ENCODE data around the gene SMIM13. TPM values are rescaled to one million over a fixed set of nuclear protein-coding genes. Genes with fewer than 3 reads are reported as not detected.

SMIM13 gene
- polyA plus RNA-seq, 2 of the 4 experiments (the other 2 are of a cell fraction) = 12.7 to 12.8 TPM

- ATAC-seq (peak; percentile 92 to 93), FAIRE-seq (no peak), DNase-seq (ENCODE audit: low read depth in 1 of 2, low spot score in 1 of 2) (peak; percentile 84 to 93)
- peak overlapping the region; percentile 89 to 94 for H3K27ac ChIP-seq
- CTCF ChIA-PET = interaction anchor here (0.6 to 3.2 kb wide), 19 partner anchors 9 to 432 kb away, joined by 3 to 53 read pairs (median 5); no protein-coding TSS in a partner anchor
- POLR2A ChIA-PET = no interaction called here
- peaks cover 3% of the 10 kb centered on the region; the same call in 1 of the 3 replicates for H3K9me3 ChIP-seq
- peaks cover 36% of the 10 kb centered on the region for H3K4me1 ChIP-seq
- H3K4me2 ChIP-seq = peak overlapping the region; percentile 61
- 19% methylated on average over 10 of the region's 10 CpGs for WGBS (ENCODE audit: missing lambda C conversion rate)
- no peak overlapping the region for H3K4me3 ChIP-seq
- TF ChIP-seq CEBPB (IDR thresholded peaks at IDR 0.05) (peak; percentile 95 to 99), HDAC2 (IDR thresholded peaks at IDR 0.05) (no peak), FOXS1 (CRISPR knock-in tag; IDR thresholded peaks at IDR 0.05) (0 out of 2 replicates have a peak, but pooled peaks have one; percentile 62), PHF8 (IDR thresholded peaks at IDR 0.05; ENCODE audit: borderline replicate concordance, low read depth) (no peak), MAFK (IDR thresholded peaks at IDR 0.05; ENCODE audit: partially characterized antibody) (peak; percentile 89), CHD2 (IDR thresholded peaks at IDR 0.05; ENCODE audit: low read length, partially characterized antibody) (no peak), ESRRA (IDR thresholded peaks at IDR 0.05; ENCODE audit: borderline replicate concordance, low read length) (no peak), REST (IDR thresholded peaks at IDR 0.05) (no peak), FOSL2 (IDR thresholded peaks at IDR 0.05) (peak; percentile 90), FOSL2 (CRISPR knock-in tag; IDR thresholded peaks at IDR 0.05) (peak; percentile 98), TP53 (CRISPR knock-in tag; IDR thresholded peaks at IDR 0.05) (no peak), ZFP36 (IDR thresholded peaks at IDR 0.05; ENCODE audit: borderline replicate concordance, partially characterized antibody) (no peak), JUN (IDR thresholded peaks at IDR 0.05) (peak; percentile 44 to 62; a peak in 3 of 5 replicates), HEYL (CRISPR knock-in tag; IDR thresholded peaks at IDR 0.05) (peak; percentile 37; the same call in 1 of the 2 replicates), ZC3H11A (IDR thresholded peaks at IDR 0.05) (no peak), CHD4 (IDR thresholded peaks at IDR 0.05; ENCODE audit: borderline replicate concordance) (no peak), NR3C1 (IDR thresholded peaks at IDR 0.05) (no peak), BHLHE40 (IDR thresholded peaks at IDR 0.05; ENCODE audit: low read depth, low read length) (no peak), CBX2 (IDR thresholded peaks at IDR 0.05; ENCODE audit: borderline replicate concordance, low read depth) (no peak), HMGXB4 (CRISPR knock-in tag; IDR thresholded peaks at IDR 0.05; ENCODE audit: borderline replicate concordance) (no peak), RAD21 (conservative IDR thresholded peaks at IDR 0.05 in 1 of 2, IDR thresholded peaks at IDR 0.05 in 1 of 2) (no peak), SREBF2 (IDR thresholded peaks at IDR 0.05) (no peak), EP300 (IDR thresholded peaks at IDR 0.05) (peak in 1 of 2 experiments; percentile 31; a peak in 1 of 5 replicates), NPAS2 (CRISPR knock-in tag; IDR thresholded peaks at IDR 0.05; ENCODE audit: borderline replicate concordance) (no peak), POLR2AphosphoS2 (conservative IDR thresholded peaks at IDR 0.05; ENCODE audit: low read length) (no peak), FOSB (CRISPR knock-in tag; IDR thresholded peaks at IDR 0.05) (no peak), RFX5 (IDR thresholded peaks at IDR 0.05) (no peak), EHF (CRISPR knock-in tag; IDR thresholded peaks at IDR 0.05) (0 out of 2 replicates have a peak, but pooled peaks have one; percentile 79), USF2 (IDR thresholded peaks at IDR 0.05) (no peak), MYC (IDR thresholded peaks at IDR 0.05; ENCODE audit: borderline replicate concordance, low read length) (no peak), CTCF (IDR thresholded peaks at IDR 0.05) (no peak), POLR2A (IDR thresholded peaks at IDR 0.05; ENCODE audit: low read length) (no peak), KDM1A (IDR thresholded peaks at IDR 0.05; ENCODE audit: low read depth) (no peak)
Measured at GRCh38 chr6:11143394-11144371, 50.0 kb downstream of the SMIM13 start.

All from A549 (cell line).